Retina (tissue), 1 donor: ENCODE data around the gene VASH1.

ENCODE experiments used
- DNase-seq: peaks from one replicate; pipeline ENCODE4 v3.0.0-alpha.2; 2016

Gene VASH1

GRCh38 chr14:76752744-76753143, 8.5 kb upstream of the VASH1 start:
- DNase-seq = no peak

- DNase-seq = no peak
Observed at GRCh38 chr14:76753541-76754198, 7.6 kb upstream of the VASH1 start.

GRCh38 chr14:76754586-76754985, 6.7 kb upstream of the VASH1 start:
- no peak for DNase-seq

DNA sequence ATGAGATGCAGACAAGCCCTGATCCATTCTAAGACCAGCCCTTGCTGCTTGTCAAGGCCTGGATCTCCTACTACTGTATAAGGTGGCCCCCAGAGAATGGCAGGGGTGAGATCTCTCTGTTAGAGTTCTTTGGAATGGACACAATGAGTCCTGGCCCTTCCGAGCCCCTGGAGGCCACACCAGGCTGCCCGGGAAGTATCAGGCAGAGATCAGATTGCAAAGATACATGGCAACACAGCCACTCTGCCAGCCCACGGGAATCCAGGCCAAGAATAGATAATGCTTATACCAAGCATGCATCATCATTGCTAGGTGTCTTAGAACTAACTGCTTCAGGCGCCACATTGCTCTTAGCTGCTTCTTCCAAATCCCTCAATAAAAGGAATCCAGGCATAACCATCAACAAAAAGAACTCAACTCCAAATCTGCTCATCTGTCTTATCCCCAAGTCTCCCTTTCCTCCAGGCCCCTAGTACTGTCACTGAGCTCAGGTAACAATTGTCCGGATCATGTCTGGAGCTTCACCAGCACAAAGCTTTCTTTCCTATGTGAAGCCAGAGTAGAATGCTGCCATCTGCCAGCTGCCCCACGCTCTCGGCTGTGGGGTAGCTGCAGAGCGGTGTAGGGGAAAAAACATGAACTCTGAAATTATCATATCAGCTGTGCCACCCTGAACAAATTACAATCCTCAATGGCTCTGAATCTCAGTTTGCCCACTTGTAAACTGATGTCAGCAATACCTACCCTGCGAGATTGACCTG, 5.5 kb upstream of the VASH1 start:
- no peak for DNase-seq

DNA sequence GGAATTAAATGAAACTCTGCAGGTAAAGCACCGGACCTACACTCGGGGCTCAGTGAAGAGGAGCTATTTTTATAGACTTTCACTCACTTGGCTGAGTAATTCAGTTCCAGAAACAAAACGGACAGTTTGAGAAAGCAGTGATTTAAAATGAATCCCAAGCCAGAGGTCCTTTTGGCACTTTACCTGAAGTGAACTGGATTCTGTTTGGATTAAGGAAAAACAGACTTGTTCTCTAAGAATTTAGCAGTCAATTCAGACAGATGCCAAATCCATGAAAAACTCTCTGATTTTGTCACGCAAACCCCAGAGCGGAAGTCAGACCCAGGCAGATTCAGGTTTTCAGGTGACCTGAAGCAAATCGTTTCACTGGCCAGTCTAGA, 4.9 kb upstream of the VASH1 start:
- no peak for DNase-seq

DNA sequence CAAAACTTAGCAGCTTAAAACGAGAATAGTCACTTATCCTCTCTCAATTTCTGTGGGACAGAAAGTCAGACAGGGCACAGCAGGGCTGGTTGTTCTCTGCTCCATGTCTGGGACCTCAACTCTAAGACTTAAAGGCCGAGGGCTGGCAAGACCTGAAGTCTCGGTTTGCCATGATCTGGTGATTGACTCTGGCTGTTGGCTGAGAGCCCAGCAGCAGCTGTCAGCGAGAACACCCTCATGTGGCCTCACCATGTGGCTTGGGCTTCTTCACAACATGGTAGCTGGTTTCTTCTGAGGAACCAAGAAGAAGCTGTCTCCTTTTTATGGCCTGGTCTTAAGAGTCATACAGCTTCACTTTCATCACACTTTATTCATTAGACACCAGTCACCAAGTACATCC, 1.7 kb upstream of the VASH1 start:
- DNase-seq = peak; percentile 2

DNA sequence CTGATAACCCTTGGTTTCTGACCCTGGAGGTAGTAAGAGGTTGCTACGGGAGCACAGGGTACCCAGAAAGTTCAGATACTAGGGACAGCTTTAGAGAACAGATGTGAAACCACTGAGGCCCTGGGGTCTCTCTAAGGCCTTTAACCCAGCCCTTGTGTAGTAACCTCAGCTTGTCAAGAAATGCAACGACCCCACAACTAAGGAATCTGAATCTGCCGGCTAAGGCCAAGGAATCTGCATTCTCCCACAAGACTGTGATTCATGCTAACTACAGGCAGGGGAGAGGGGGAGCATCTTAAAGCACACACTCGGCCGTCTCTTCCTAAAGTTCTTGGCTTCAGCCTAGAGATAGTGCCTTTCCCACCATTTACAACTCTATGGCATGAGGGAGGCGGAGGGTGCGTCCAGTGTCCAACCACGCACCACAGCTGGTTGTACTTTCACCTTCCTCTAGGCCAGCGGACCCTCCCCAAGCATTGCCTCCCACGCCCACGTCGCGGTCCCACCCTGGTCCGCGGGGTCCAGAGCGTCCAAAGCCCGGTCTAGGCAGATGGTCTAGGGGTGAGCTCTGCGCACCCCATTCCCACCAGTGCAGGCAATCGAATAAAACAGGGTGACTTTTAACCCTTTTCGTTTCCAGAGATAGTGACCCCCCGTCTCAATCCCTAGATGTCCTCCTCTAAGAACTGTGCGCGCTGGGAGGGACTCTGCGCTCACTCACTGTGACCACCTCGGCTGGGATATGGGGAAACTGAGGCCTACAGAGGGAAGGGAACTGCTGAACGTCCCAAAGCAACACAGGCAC, 735 bp upstream of the VASH1 start:
- DNase-seq = no peak

- peak; percentile 85 for DNase-seq
Observed at GRCh38 chr14:76761960-76762410, 717 bp downstream of the VASH1 start.

GRCh38 chr14:76762411-76763095, 1.3 kb downstream of the VASH1 start:
- DNase-seq = no peak

DNA sequence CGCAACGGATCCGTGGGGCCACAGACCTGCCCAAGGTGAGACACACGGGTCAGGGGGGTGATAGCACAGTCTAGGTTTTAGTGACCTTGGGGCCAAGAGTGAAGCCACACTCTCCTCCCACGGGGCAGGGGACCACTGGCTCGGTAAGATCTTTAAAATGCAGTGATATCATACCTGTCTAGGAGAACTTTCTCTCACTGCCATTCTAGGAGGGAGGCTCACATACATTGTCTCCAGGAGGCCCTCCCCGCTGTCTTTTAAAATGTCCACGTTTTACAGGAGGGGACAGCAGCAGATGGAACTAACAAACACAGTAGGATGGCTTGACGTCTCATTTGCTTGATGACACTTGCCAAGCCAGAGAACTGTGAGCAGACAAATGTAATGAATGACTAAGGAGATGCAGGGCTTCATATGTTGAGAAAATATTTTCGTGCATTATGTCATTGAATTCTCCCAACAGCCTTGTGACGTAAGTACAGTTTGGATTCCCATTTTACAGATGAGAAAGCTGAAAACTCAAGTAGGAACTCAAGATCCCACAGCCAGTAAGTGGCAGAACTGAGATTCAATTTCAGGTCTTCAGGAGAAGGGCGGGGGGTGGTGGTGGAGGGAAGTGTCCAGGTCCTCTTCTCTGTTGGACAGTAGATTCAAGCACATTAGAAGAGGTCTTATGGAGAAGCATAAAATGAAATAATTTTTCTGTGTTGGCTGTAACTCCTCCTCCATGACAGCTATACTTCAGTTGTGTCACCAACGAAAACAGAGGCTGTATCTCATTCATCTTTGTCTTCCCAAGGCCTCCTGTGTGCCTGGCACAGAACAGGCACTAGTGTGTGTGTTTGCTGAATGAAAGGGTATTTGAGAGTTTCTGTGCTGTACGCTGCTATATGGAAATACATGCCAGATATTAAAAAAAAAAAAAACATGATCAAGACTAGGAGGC, 2.1 kb downstream of the VASH1 start:
- DNase-seq = peak; percentile 16

DNA sequence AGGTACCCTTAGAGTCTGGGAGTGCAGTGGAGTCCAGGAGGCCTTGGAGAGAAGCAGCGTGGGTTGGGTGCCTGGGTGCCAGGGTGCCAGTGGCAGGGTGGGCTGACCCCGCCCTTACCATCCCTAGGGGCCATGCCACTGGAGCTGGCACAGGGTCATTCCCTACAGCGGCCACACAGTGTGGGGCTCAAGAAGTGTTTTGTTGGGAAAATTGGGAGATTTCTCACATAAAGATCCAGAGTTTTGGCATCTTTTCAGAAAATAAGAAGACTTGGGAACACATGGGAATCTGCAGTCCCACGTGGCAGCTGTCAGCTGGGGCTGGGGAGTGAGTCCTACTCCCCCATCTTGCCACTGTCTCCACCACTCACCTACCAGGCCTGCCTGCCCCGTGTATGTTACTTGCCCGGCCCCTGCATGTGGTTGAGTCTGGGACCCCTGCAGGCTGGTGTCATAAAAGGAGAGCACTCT, 4.2 kb downstream of the VASH1 start:
- DNase-seq = no peak

- DNase-seq = peak; percentile 63
Observed at GRCh38 chr14:76767681-76768656, 6.7 kb downstream of the VASH1 start.

DNA sequence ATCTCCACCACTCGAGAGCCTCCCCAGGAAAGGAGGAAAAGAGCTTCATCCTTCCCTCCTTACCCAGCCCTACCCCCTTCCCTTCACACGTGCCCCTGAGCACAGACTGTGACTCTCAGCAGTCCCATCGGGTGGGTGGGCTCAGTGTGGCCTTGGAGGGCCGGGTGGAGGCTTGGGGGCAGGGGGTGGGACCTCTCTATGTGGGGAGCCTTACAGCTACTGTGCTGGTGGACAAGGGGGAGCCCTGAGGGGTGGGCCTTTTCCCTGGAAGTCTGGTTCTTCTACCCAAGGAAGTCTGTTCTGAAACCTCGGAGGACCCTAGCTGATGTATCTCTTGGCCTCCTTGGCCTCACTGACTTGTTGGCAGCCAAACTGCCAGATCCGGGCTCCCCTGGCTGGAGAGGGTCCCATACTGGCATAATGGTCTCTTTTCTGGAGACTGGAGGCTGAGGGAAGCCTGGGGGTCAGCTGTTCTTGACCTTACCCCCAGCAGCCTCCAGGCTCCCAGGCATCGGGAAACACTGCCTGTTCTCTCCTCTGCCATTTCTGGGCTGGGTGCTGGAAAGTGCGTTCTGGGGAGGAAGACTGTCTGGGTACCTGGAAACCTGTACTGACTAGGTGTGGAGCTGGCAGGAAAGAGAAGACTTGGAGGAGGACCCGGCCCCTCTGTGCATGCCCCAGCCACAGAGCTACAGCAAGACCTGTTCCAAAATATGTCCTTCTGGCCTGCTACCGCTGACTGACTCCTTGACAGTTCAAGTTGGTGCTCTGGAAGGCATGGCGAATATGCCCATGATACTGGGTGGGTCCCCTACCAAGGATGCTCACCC, 7.6 kb downstream of the VASH1 start:
- no peak for DNase-seq

GRCh38 chr14:76769636-76770292, 8.5 kb downstream of the VASH1 start:
- DNase-seq = no peak

- no peak for DNase-seq
Observed at GRCh38 chr14:76770521-76771436, 9.5 kb downstream of the VASH1 start.

DNA sequence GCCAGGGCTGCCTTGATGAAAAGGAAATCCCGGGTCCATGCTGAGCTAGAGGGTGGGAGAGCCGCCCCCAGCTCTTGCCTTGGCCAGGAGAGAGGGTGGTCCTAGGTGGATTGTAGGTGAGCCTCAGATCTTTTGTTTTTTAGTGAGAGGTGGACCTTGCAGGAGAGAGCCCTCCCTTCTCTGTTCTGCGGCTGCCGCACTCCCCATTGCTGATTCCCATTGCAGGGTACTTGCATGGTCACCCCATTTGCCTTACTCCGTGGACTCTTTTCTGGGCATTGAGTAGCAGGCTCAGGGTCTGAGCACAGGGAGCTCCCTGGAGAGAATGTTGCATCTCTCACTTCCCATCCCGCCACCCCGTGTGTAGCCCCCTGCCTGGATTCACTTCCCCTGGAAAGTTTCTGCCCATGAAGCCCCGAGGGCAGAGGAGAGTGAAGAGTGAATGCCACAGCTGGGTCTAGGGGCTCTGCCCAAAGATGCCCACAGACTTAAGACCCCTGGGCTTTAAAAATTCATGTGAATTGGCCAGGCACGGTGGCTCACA, 10.2 kb downstream of the VASH1 start:
- DNase-seq = no peak
